Fibroblast of skin of right biceps (primary cell): ENCODE results near the gene ZNF569.
A peak's percentile ranks its signal among the peaks of the same experiment; 100 is the strongest.
"Not testable (repeated sequence)": the region's sequence is repeated elsewhere in the genome, so short reads cannot be mapped to it uniquely, and the experiment has no call there.

Source experiments
- DNase-seq: peaks from one replicate; pipeline ENCODE4 v3.0.0-alpha.2; 2013

The ZNF569 gene

GRCh38 chr19:37391399-37391798 lies 75.8 kb downstream of the ZNF569 start:
- not testable (repeated sequence) for DNase-seq

DNA sequence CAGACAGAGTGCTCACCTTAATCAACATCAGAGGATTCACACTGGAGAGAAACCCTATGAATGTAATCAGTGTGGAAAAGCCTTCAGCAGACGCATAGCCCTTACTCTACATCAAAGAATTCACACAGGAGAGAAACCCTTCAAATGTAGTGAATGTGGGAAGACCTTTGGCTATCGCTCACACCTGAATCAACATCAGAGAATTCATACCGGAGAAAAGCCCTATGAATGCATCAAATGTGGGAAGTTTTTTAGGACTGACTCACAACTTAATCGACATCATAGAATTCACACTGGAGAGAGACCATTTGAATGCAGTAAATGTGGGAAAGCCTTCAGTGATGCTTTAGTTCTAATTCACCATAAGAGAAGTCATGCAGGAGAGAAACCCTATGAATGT lies 78.0 kb downstream of the ZNF569 start:
- DNase-seq: no peak

- peak; percentile 96 for DNase-seq
These were observed 96.2 kb downstream of the ZNF569 start, which contains the start of gene ZNF527 for GRCh38 chr19:37370880-37371661. TSS of gene ZNF527 (plus strand) at chr19:37371099. CDS start at chr19:37374199, 3,100 bp downstream.

DNA sequence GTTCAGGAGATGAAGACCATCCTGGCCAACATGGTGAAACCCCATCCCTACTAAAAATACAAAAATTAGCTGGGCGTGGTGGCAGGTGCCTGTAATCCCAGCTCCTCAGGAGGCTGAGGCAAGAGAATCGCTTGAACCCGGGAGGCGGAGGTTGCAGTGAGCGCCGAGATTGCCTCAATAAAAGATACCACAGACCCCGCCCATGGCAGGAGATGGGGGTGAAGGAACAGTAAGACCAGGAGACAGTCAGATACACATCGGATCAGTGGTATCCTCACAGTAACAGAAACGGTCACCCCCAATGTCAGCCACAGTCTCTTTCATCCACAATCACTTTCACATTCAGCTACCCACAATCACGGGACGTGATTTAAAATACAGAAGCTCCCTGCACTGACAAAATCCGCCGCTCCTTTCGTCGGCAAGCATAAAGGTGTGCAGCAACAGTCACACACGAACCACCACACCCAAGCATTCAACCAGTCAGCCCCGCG lies 96.8 kb downstream of the ZNF569 start:
- not testable (repeated sequence) for DNase-seq

DNA sequence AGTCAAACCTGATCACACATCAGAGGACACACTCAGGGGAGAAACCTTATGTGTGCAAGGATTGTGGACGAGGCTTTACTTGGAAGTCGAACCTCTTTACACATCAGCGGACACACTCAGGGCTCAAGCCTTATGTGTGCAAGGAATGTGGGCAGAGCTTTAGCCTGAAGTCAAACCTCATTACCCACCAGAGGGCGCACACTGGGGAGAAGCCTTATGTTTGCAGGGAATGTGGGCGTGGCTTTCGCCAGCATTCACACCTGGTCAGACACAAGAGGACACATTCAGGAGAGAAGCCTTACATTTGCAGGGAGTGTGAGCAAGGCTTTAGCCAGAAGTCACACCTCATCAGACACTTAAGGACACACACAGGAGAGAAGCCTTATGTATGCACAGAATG lies 104.5 kb downstream of the ZNF569 start:
- no peak for DNase-seq

GRCh38 chr19:37361994-37362393 lies 105.2 kb downstream of the ZNF569 start:
- DNase-seq: no peak
